ENCODE measurements around the gene FAM219B.

FAM219B gene

GRCh38 chr15:74863239-74864056 lies 43.2 kb downstream of the FAM219B start:
- TF ChIP-seq CTCF (IDR thresholded peaks at IDR 0.05; ENCODE audit: low read depth, low read length, missing control alignments): no peak

GRCh38 chr15:74858369-74858740 lies 48.3 kb downstream of the FAM219B start:
- H3K4me3 ChIP-seq (replicated peaks; ENCODE audit: low read depth, low read length): no peak overlapping the region
- TF ChIP-seq CTCF (IDR thresholded peaks at IDR 0.05; ENCODE audit: low read depth, low read length, missing control alignments): no peak
- no peak for DNase-seq (ENCODE audit: extremely low read depth, low read depth)

More at GRCh38 chr15:74863239-74864056, 43.2 kb downstream of the FAM219B start:
- DNase-seq (ENCODE audit: extremely low read depth, low read depth): no peak
- H3K4me3 ChIP-seq (replicated peaks; ENCODE audit: low read depth, low read length): no peak overlapping the region

GRCh38 chr15:74857671-74858368 lies 48.8 kb downstream of the FAM219B start:
- no peak overlapping the region for H3K4me3 ChIP-seq (replicated peaks; ENCODE audit: low read depth, low read length)
- TF ChIP-seq CTCF (IDR thresholded peaks at IDR 0.05; ENCODE audit: low read depth, low read length, missing control alignments): no peak
- DNase-seq (ENCODE audit: extremely low read depth, low read depth): no peak

- H3K4me3 ChIP-seq (replicated peaks; ENCODE audit: low read depth, low read length): no peak overlapping the region
- TF ChIP-seq CTCF (IDR thresholded peaks at IDR 0.05; ENCODE audit: low read depth, low read length, missing control alignments): no peak
- DNase-seq (ENCODE audit: extremely low read depth, low read depth): no peak
Measured at GRCh38 chr15:74857082-74857655, 49.5 kb downstream of the FAM219B start.

GRCh38 chr15:74856537-74856936 lies 50.1 kb downstream of the FAM219B start:
- no peak for TF ChIP-seq CTCF (IDR thresholded peaks at IDR 0.05; ENCODE audit: low read depth, low read length, missing control alignments)
- H3K4me3 ChIP-seq (replicated peaks; ENCODE audit: low read depth, low read length): no peak overlapping the region
- no peak for DNase-seq (ENCODE audit: extremely low read depth, low read depth)

- no peak for TF ChIP-seq CTCF (IDR thresholded peaks at IDR 0.05; ENCODE audit: low read depth, low read length, missing control alignments)
- DNase-seq (ENCODE audit: extremely low read depth, low read depth): no peak
- no peak overlapping the region for H3K4me3 ChIP-seq (replicated peaks; ENCODE audit: low read depth, low read length)
Measured at GRCh38 chr15:74855857-74856256, 50.8 kb downstream of the FAM219B start.
